IMR-90 (cell line): ENCODE results near the gene PLGRKT. TPM values are rescaled to one million over a fixed set of nuclear protein-coding genes. Genes with fewer than 3 reads are reported as not detected.

ENCODE experiments used
- ATAC-seq: fragments of 200-7000 bp; cut with Tn5 transposase; 2 replicates; pipeline ENCODE4 v1.9.1; 2020; ENCODE audit warnings: low read depth, mild to moderate bottlenecking, moderate library complexity
- BruUV-seq: library from RNA; stranded (reverse); fragments of 400-500 nt; replicated peaks from 2 replicates; lab custom pipeline; 2021; lab: Mats Ljungman, UMichigan
- CTCF ChIA-PET: fragments of 300-600 bp; formaldehyde crosslinking; extraction: SDS; loops from one replicate; lab custom pipeline; 2021; ENCODE audit warnings: antibody characterized with exemption; lab: Yijun Ruan, JAX
- POLR2A ChIA-PET: fragments of 300-600 bp; sonication (Branson Sonifier 250); formaldehyde crosslinking; loops from one replicate; lab custom pipeline; 2022; ENCODE audit warnings: antibody characterized with exemption; ENCODE audit not compliant: unreplicated experiment; lab: Charles Lee
- DNase-seq: peaks from one replicate; pipeline ENCODE4 v3.0.0; 2013
- H2AFZ ChIP-seq: replicated peaks from 2 replicates; pipeline ENCODE3; 2013; ENCODE audit warnings: low read length, mild to moderate bottlenecking; ENCODE audit not compliant: poor library complexity
- H2AK5ac ChIP-seq: 2 replicates; pipeline ENCODE4 v1.6.1; 2013; ENCODE audit warnings: low read depth, low read length, inconsistent platforms
- H2AK9ac ChIP-seq: replicated peaks from 2 replicates; pipeline ENCODE3; 2013; ENCODE audit warnings: mild to moderate bottlenecking, low read depth, low read length, moderate library complexity; ENCODE audit not compliant: poor library complexity
- H2BK120ac ChIP-seq: 2 replicates; pipeline ENCODE4 v1.6.1; 2013; ENCODE audit warnings: low read depth, low read length, inconsistent platforms
- H2BK15ac ChIP-seq: 3 replicates; pipeline ENCODE4 v1.6.1; 2013; ENCODE audit warnings: low read depth, low read length, inconsistent platforms
- H2BK20ac ChIP-seq: 2 replicates; pipeline ENCODE4 v1.6.1; 2013; ENCODE audit warnings: low read depth, mild to moderate bottlenecking, inconsistent platforms, low read length, moderate library complexity
- H2BK5ac ChIP-seq: 2 replicates; pipeline ENCODE4 v1.6.1; 2013; ENCODE audit warnings: mild to moderate bottlenecking, low read depth, low read length, inconsistent platforms; ENCODE audit not compliant: poor library complexity, severe bottlenecking
- H3K14ac ChIP-seq: replicated peaks from 2 replicates; pipeline ENCODE4 v1.6.1; 2013; ENCODE audit warnings: low read depth, low read length, inconsistent platforms
- H3K18ac ChIP-seq: 2 replicates; pipeline ENCODE4 v1.6.1; 2013; ENCODE audit warnings: low read depth, low read length, control low read depth
- H3K23ac ChIP-seq: 2 replicates; pipeline ENCODE4 v1.6.1; 2013; ENCODE audit warnings: low read depth, low read length, inconsistent platforms
- H3K27ac ChIP-seq: 2 replicates; pipeline ENCODE4 v1.5.1; 2013; ENCODE audit warnings: mild to moderate bottlenecking, control low read depth, low read length; ENCODE audit not compliant: insufficient read depth
- H3K27me3 ChIP-seq: 2 replicates; pipeline ENCODE4 v1.6.1; 2013; ENCODE audit warnings: low read length; ENCODE audit not compliant: control insufficient read depth, insufficient read depth
- H3K36me3 ChIP-seq: 2 replicates; pipeline ENCODE4 v1.6.1; 2013; ENCODE audit warnings: low read length, mixed read lengths; ENCODE audit not compliant: control insufficient read depth, insufficient read depth
- H3K4ac ChIP-seq: 2 replicates; pipeline ENCODE4 v1.6.1; 2013; ENCODE audit warnings: low read depth, low read length, inconsistent platforms
- H3K4me1 ChIP-seq: 2 replicates; pipeline ENCODE4 v1.6.1; 2013; ENCODE audit warnings: low read length, mixed read lengths; ENCODE audit not compliant: control insufficient read depth, insufficient read depth
- H3K4me2 ChIP-seq: 2 replicates; pipeline ENCODE4 v1.6.1; 2013; ENCODE audit warnings: low read depth, mild to moderate bottlenecking, control low read depth, low read length, moderate library complexity
- H3K4me3 ChIP-seq: 2 replicates; pipeline ENCODE4 v1.5.1; 2013; ENCODE audit warnings: low read depth, mild to moderate bottlenecking, control low read depth, low read length, moderate library complexity; ENCODE audit not compliant: insufficient read depth
- H3K56ac ChIP-seq: 2 replicates; pipeline ENCODE4 v1.6.1; 2013; ENCODE audit warnings: low read length, inconsistent platforms; ENCODE audit not compliant: insufficient read depth; ENCODE audit errors: extremely low read depth
- H3K79me1 ChIP-seq, 2 experiments: 2 replicates each; pipeline ENCODE4 v1.6.1; 2013; ENCODE audit warnings: low read length in 2 of 2, inconsistent platforms in 1 of 2, low read depth in 1 of 2
- H3K9ac ChIP-seq: 2 replicates; pipeline ENCODE4 v1.6.1; 2013; ENCODE audit warnings: low read depth, low read length, control low read depth
- H3K9me1 ChIP-seq: 2 replicates; pipeline ENCODE4 v1.6.1; 2013; ENCODE audit warnings: low read length, inconsistent platforms; ENCODE audit not compliant: insufficient read depth
- H3K9me3 ChIP-seq: 2 replicates; pipeline ENCODE4 v1.6.1; 2013; ENCODE audit warnings: low read length; ENCODE audit not compliant: control insufficient read depth, insufficient read depth
- H4K20me1 ChIP-seq: 2 replicates; pipeline ENCODE4 v1.6.1; 2013; ENCODE audit warnings: low read length, inconsistent platforms; ENCODE audit not compliant: insufficient read depth
- H4K5ac ChIP-seq: 2 replicates; pipeline ENCODE4 v1.6.1; 2013; ENCODE audit warnings: mild to moderate bottlenecking, low read depth, low read length, control low read depth
- H4K8ac ChIP-seq, 2 experiments: 2 replicates each; pipeline ENCODE4 v1.6.1; 2013; ENCODE audit warnings: low read depth in 2 of 2, low read length in 2 of 2, control low read depth in 1 of 2, inconsistent platforms in 1 of 2
- H4K91ac ChIP-seq: 2 replicates; pipeline ENCODE4 v1.6.1; 2013; ENCODE audit warnings: low read depth, low read length, inconsistent platforms; ENCODE audit not compliant: insufficient read depth
- BHLHE40 ChIP-seq: fragments of 150-350 bp; IDR thresholded peaks from 2 replicates; pipeline ENCODE4 v1.6.1; 2016; ENCODE audit warnings: mild to moderate bottlenecking, low read depth, low read length
- CEBPB ChIP-seq: IDR thresholded peaks from 2 replicates; pipeline ENCODE4 v1.6.1; 2012; ENCODE audit warnings: low read depth, low read length, improper control_type of control experiment
- CTCF ChIP-seq: conservative IDR thresholded peaks from 2 replicates; pipeline ENCODE4 v1.5.1; 2012; ENCODE audit warnings: mild to moderate bottlenecking, low read depth, low read length, improper control_type of control experiment
- FOS ChIP-seq: fragments of 150-350 bp; IDR thresholded peaks from 2 replicates; pipeline ENCODE4 v1.6.1; 2016; ENCODE audit warnings: low read depth, low read length
- MAFK ChIP-seq: IDR thresholded peaks from 2 replicates; pipeline ENCODE4 v1.6.1; 2012; ENCODE audit warnings: low read depth, low read length, improper control_type of control experiment
- MAZ ChIP-seq: IDR thresholded peaks from 2 replicates; pipeline ENCODE4 v1.6.1; 2012; ENCODE audit warnings: low read depth, mild to moderate bottlenecking, low read length, improper control_type of control experiment, moderate library complexity, borderline replicate concordance
- NFE2L2 ChIP-seq: fragments of 150-350 bp; IDR thresholded peaks from 2 replicates; pipeline ENCODE4 v1.6.1; 2016; ENCODE audit warnings: low read depth, mild to moderate bottlenecking, low read length
- POLR2A ChIP-seq: IDR thresholded peaks from 2 replicates; pipeline ENCODE4 v1.6.1; 2012; ENCODE audit warnings: mild to moderate bottlenecking, low read depth, low read length
- RAD21 ChIP-seq: IDR thresholded peaks from 2 replicates; pipeline ENCODE4 v1.6.1; 2012; ENCODE audit warnings: low read length, improper control_type of control experiment
- RCOR1 ChIP-seq: IDR thresholded peaks from 2 replicates; pipeline ENCODE4 v1.6.1; 2012; ENCODE audit warnings: mild to moderate bottlenecking, low read length, improper control_type of control experiment; ENCODE audit not compliant: insufficient replicate concordance
- SMC3 ChIP-seq: fragments of 150-350 bp; IDR thresholded peaks from 2 replicates; pipeline ENCODE4 v1.6.1; 2016; ENCODE audit warnings: low read depth, mild to moderate bottlenecking, antibody characterized with exemption, low read length, moderate library complexity
- USF2 ChIP-seq: fragments of 150-350 bp; IDR thresholded peaks from 2 replicates; pipeline ENCODE4 v1.6.1; 2017; ENCODE audit warnings: mild to moderate bottlenecking, antibody characterized with exemption, low read length, low read depth
- dilution Hi-C: fragments of 300-500 bp; cut with HindIII; formaldehyde crosslinking; loops from one replicate; pipeline ENCODE4 v1.14.3; 2018; ENCODE audit warnings: low sequenced_read_pairs; ENCODE audit not compliant: unreplicated experiment
- in situ Hi-C: fragments of 300-500 bp; cut with MboI; formaldehyde crosslinking; loops from 3 replicates; pipeline ENCODE4 v1.14.3; 2019; ENCODE audit warnings: low sequenced_read_pairs, inconsistent platforms, mixed read lengths
- intact Hi-C: fragments of 100-400 bp; cut with micrococcal nuclease; formaldehyde crosslinking; loops from 2 replicates; pipeline ENCODE4 v1.10.0; 2022
- polyA plus RNA-seq, 3 experiments: library from polyadenylated mRNA; depleted of rRNA; stranded (reverse); fragments of >200 nt; gene quantifications; 2 replicates each; pipeline ENCODE4 v1.2.3, GENCODE V29; 2012; ENCODE audit warnings: low replicate concordance in 1 of 3
- total RNA-seq: library from RNA; depleted of rRNA; stranded (reverse); fragments of >200 nt; gene quantifications from 2 replicates; pipeline ENCODE4 v1.2.3, GENCODE V29; 2012

Gene PLGRKT
- total and polyA plus RNA-seq, 2 of the 4 experiments (the other 2 are of a cell fraction), result 10.8 to 12.7 TPM

GRCh38 chr9:5395428-5395827, 42.3 kb downstream of the PLGRKT start:
- Histone ChIP-seq H3K27ac (no peak overlapping the region), H3K18ac (no peak overlapping the region), H2AK5ac (no peak overlapping the region), H3K9ac (no peak overlapping the region), H3K79me1 (no peaks in the 10 kb centered on the region; a peak in 1 of 4 replicates), H4K20me1 (no peaks in the 10 kb centered on the region), H3K4ac (no peak overlapping the region), H3K23ac (no peak overlapping the region), H2BK5ac (no peak overlapping the region), H2BK120ac (no peak overlapping the region), H4K5ac (no peak overlapping the region), H3K9me3 (no peaks in the 10 kb centered on the region), H2BK20ac (no peak overlapping the region), H3K9me1 (no peaks in the 10 kb centered on the region), H2AFZ (no peak overlapping the region), H4K91ac (no peak overlapping the region), H2AK9ac (no peak overlapping the region), H3K4me3 (no peak overlapping the region), H3K36me3 (no peaks in the 10 kb centered on the region), H3K4me2 (no peak overlapping the region), H3K56ac (no peak overlapping the region), H4K8ac (no peak overlapping the region), H3K4me1 (no peaks in the 10 kb centered on the region), H3K27me3 (no peaks in the 10 kb centered on the region), H2BK15ac (no peak overlapping the region), H3K14ac (no peak overlapping the region)
- no TSS peak for BruUV-seq
- in situ Hi-C loops (no loop called here), intact Hi-C loops (no loop called here), dilution Hi-C loops (no loop called here)
- TF ChIP-seq MAZ (no peak), RCOR1 (no peak), SMC3 (no peak), BHLHE40 (no peak), NFE2L2 (no peak), FOS (no peak), RAD21 (no peak), MAFK (no peak), CTCF (no peak), USF2 (no peak), POLR2A (no peak), CEBPB (no peak)
- DNase-seq, result no peak
- ChIA-PET POLR2A (no interaction called here), CTCF (interaction anchor here (0.6 kb wide), 1 partner anchor 46 kb away, joined by 5 read pairs; no protein-coding TSS in a partner anchor)
- no peak for ATAC-seq
